ENCODE measurements around the gene PGM2.

The PGM2 gene

GRCh38 chr4:37830640-37831039 lies 4.2 kb downstream of the PGM2 start:
- no peak overlapping the region for H3K4me3 ChIP-seq (ENCODE audit: low read depth, low read length)
- TF ChIP-seq CTCF (IDR thresholded peaks at IDR 0.05; ENCODE audit: low read depth, low read length) = no peak

DNA sequence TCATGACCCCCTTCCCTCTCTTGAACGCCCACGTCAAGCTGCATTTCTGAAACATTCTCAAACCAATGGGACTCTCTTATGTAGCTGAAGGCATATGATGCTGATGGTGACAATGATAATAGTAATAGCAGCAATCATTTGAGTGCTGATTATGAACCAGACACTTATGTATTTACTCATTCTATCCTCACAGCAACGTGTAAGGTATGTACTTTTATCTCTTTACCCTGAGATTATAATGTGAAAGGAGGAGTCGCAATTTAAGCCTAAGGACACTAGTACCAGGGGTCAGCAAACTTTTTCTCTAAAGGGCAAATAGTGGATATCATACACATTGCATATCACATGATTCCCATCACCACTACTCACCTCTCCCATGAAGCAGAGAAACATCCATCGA lies 8.5 kb downstream of the PGM2 start:
- H3K4me3 ChIP-seq (ENCODE audit: low read depth, low read length) = no peak overlapping the region
- no peak for TF ChIP-seq CTCF (IDR thresholded peaks at IDR 0.05; ENCODE audit: low read depth, low read length)

GRCh38 chr4:37835806-37836205 lies 9.3 kb downstream of the PGM2 start:
- no peak overlapping the region for H3K4me3 ChIP-seq (ENCODE audit: low read depth, low read length)
- TF ChIP-seq CTCF (IDR thresholded peaks at IDR 0.05; ENCODE audit: low read depth, low read length) = no peak

DNA sequence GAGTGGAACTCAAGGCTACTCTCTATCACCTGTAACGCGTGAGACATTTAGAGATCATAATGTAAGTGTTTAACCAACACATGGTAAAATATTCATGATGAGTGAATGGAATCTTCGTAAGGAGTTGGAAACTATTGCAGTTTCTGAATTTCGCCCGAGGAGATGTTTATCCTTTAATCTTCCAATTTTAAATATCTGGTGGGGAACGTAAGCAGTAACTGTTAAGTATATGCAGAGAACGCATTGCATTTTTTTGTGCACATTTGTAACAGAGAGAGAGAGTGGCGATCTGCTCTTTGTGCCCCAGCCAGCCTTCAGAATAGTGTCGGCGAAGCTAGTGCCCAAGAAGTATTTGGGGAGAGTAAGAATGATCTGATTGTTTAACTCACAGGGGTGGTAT lies 9.8 kb downstream of the PGM2 start:
- TF ChIP-seq CTCF (IDR thresholded peaks at IDR 0.05; ENCODE audit: low read depth, low read length) = no peak
- H3K4me3 ChIP-seq (ENCODE audit: low read depth, low read length) = no peak overlapping the region

- no peak for TF ChIP-seq CTCF (IDR thresholded peaks at IDR 0.05; ENCODE audit: low read depth, low read length)
- H3K4me3 ChIP-seq (ENCODE audit: low read depth, low read length) = no peak overlapping the region
These were observed 10.5 kb downstream of the PGM2 start for GRCh38 chr4:37836838-37837440.

- H3K4me3 ChIP-seq (ENCODE audit: low read depth, low read length) = no peak overlapping the region
- TF ChIP-seq CTCF (IDR thresholded peaks at IDR 0.05; ENCODE audit: low read depth, low read length) = no peak
These were observed 11.0 kb downstream of the PGM2 start for GRCh38 chr4:37837446-37837845.

- TF ChIP-seq CTCF (IDR thresholded peaks at IDR 0.05; ENCODE audit: low read depth, low read length) = no peak
- H3K4me3 ChIP-seq (ENCODE audit: low read depth, low read length) = no peak overlapping the region
These were observed 12.9 kb downstream of the PGM2 start for GRCh38 chr4:37839426-37839825.
